Smooth muscle cell (in vitro differentiated cells): ENCODE data around the gene PRKRA. TPM values are rescaled to one million over a fixed set of nuclear protein-coding genes. Genes with fewer than 3 reads are reported as not detected.
"Not testable (repeated sequence)": the region's sequence is repeated elsewhere in the genome, so short reads cannot be mapped to it uniquely, and the experiment has no call there.

Source experiments
- DNase-seq: peaks from one replicate; lab custom pipeline; 2025; ENCODE audit not compliant: unreplicated experiment; lab: John Stamatoyannopoulos, UW
- H2AFZ ChIP-seq: fragments of 200-600 bp; sonication (generic); 2 replicates; pipeline ENCODE4 v1.6.0; 2016; ENCODE audit warnings: antibody characterized with exemption, low read depth, mild to moderate bottlenecking
- H3F3A ChIP-seq: fragments of 200-600 bp; sonication (generic); 2 replicates; pipeline ENCODE4 v1.6.0; 2017; ENCODE audit warnings: antibody characterized with exemption, low read depth
- H3K27ac ChIP-seq: fragments of 200-600 bp; sonication (generic); 2 replicates; pipeline ENCODE4 v1.5.1; 2016; ENCODE audit warnings: low read depth, mild to moderate bottlenecking
- H3K27me3 ChIP-seq: fragments of 200-600 bp; sonication (generic); 2 replicates; pipeline ENCODE4 v1.6.1; 2016; ENCODE audit warnings: low read depth, mild to moderate bottlenecking
- H3K36me3 ChIP-seq: fragments of 200-600 bp; sonication (generic); 2 replicates; pipeline ENCODE4 v1.5.1; 2016; ENCODE audit warnings: low read depth
- H3K4me1 ChIP-seq: fragments of 200-600 bp; sonication (generic); 2 replicates; pipeline ENCODE4 v1.5.1; 2016; ENCODE audit warnings: low read depth
- H3K4me2 ChIP-seq: fragments of 200-600 bp; sonication (generic); 2 replicates; pipeline ENCODE4 v1.6.0; 2016; ENCODE audit warnings: mild to moderate bottlenecking
- H3K4me3 ChIP-seq: fragments of 200-600 bp; sonication (generic); 2 replicates; pipeline ENCODE4 v1.5.1; 2016; ENCODE audit warnings: mild to moderate bottlenecking
- H3K79me2 ChIP-seq: fragments of 200-600 bp; sonication (generic); 2 replicates; pipeline ENCODE4 v1.6.0; 2016; ENCODE audit warnings: low read depth, mild to moderate bottlenecking
- H3K9ac ChIP-seq: fragments of 200-600 bp; sonication (generic); 2 replicates; pipeline ENCODE4 v1.6.0; 2016; ENCODE audit warnings: low read depth
- H3K9me3 ChIP-seq: fragments of 200-600 bp; sonication (generic); replicated peaks from 2 replicates; pipeline ENCODE4 v1.5.1; 2016; ENCODE audit warnings: low read depth
- H4K20me1 ChIP-seq: fragments of 200-600 bp; sonication (generic); 2 replicates; pipeline ENCODE4 v1.6.0; 2016; ENCODE audit warnings: low read depth
- WGBS: methylation state at CpG from one replicate; pipeline ENCODE4 v1.1.7; 2016; ENCODE audit warnings: low lambda C conversion rate; 5-methylcytosine and 5-hydroxymethylcytosine counted together
- polyA plus RNA-seq: library from polyadenylated mRNA; unstranded; fragments of >200 nt; fragmentation: Nextera tagmentation; extraction: Ambion mirVana; gene quantifications from 2 replicates; pipeline ENCODE4 v1.2.1, GENCODE V29; 2016
- total RNA-seq: library from RNA; depleted of rRNA; stranded (reverse); fragments of >200 nt; gene quantifications from 2 replicates; pipeline ENCODE4 v1.2.3, GENCODE V29; 2014
- TF ChIP-seq, protein P1 (sequence below): fragments of 200-600 bp; sonication (generic); IDR thresholded peaks from 2 replicates; pipeline ENCODE4 v1.5.1; 2017; ENCODE audit warnings: borderline replicate concordance, mild to moderate bottlenecking, antibody characterized with exemption; ENCODE audit not compliant: insufficient read depth, poor library complexity, severe bottlenecking

Gene PRKRA
- total and polyA plus RNA-seq, 2 experiments from 2014 or later = 48.8 to 57.5 TPM

DNA sequence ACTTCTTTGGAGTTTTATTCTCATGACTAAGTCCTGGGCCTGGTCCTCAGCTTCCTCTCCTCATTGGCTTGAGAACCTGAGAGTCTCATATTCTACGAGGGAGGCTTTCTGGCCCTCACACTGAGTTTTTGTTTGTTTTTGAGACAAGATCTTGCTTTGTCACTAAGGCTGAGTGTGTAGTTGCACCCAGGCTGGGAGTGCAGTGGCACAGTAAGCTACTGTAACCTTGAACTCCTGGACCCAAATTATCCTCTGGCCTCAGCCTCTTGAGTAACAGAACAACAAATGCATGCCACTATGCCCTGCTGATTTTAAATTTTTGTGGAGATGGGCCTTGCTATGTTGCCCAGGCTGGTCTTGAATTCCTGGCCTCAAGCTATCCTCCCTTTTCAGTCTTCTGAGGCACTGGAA lies 22.6 kb downstream of the PRKRA start:
- Histone ChIP-seq H3K27ac (no peak overlapping the region), H3F3A (no peaks in the 10 kb centered on the region), H2AFZ (no peak overlapping the region), H3K4me3 (no peak overlapping the region), H3K9me3 (no peaks in the 10 kb centered on the region), H3K36me3 (peaks cover 6% of the 10 kb centered on the region), H4K20me1 (no peaks in the 10 kb centered on the region), H3K27me3 (no peaks in the 10 kb centered on the region), H3K4me1 (no peaks in the 10 kb centered on the region), H3K9ac (no peak overlapping the region), H3K79me2 (peaks cover 7% of the 10 kb centered on the region), H3K4me2 (no peak overlapping the region)
- WGBS = 95% methylated on average over 1 of the region's 1 CpG
- no peak for DNase-seq
- TF ChIP-seq, protein P1, sequence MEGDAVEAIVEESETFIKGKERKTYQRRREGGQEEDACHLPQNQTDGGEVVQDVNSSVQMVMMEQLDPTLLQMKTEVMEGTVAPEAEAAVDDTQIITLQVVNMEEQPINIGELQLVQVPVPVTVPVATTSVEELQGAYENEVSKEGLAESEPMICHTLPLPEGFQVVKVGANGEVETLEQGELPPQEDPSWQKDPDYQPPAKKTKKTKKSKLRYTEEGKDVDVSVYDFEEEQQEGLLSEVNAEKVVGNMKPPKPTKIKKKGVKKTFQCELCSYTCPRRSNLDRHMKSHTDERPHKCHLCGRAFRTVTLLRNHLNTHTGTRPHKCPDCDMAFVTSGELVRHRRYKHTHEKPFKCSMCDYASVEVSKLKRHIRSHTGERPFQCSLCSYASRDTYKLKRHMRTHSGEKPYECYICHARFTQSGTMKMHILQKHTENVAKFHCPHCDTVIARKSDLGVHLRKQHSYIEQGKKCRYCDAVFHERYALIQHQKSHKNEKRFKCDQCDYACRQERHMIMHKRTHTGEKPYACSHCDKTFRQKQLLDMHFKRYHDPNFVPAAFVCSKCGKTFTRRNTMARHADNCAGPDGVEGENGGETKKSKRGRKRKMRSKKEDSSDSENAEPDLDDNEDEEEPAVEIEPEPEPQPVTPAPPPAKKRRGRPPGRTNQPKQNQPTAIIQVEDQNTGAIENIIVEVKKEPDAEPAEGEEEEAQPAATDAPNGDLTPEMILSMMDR = no peak

DNA sequence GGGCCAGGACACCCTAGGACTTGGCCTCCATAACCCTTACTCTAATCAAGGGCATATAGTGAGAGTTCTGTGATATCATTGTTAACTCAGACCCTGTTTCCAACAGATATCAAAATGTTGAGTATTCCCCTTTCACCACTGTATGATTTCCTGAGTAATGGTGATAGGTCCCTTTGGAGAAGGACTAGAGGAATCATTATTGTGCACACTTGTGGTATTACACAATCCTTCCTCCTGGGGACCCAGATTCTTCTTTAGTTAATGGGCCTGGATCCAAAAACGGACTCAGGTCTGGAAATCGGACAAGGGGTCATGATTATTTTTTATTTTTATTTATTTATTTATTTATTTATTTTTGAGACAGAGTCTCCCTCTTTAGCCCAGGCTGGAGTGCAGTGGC lies 23.5 kb downstream of the PRKRA start:
- TF ChIP-seq, protein P1 = no peak
- no peak overlapping the region for H3K9ac ChIP-seq
- DNase-seq = no peak
- no peak overlapping the region for H3K27ac ChIP-seq
- peaks cover 11% of the 10 kb centered on the region for H3K79me2 ChIP-seq
- H3K4me3 ChIP-seq = no peak overlapping the region
- no peak overlapping the region for H3K4me2 ChIP-seq
- no peaks in the 10 kb centered on the region for H3K9me3 ChIP-seq
- no peaks in the 10 kb centered on the region for H3K4me1 ChIP-seq
- no peak overlapping the region for H2AFZ ChIP-seq
- no peaks in the 10 kb centered on the region for H3F3A ChIP-seq
- 100% methylated on average over 2 of the region's 2 CpGs for WGBS
- no peaks in the 10 kb centered on the region for H3K27me3 ChIP-seq
- H4K20me1 ChIP-seq = no peaks in the 10 kb centered on the region
- no peaks in the 10 kb centered on the region for H3K36me3 ChIP-seq

DNA sequence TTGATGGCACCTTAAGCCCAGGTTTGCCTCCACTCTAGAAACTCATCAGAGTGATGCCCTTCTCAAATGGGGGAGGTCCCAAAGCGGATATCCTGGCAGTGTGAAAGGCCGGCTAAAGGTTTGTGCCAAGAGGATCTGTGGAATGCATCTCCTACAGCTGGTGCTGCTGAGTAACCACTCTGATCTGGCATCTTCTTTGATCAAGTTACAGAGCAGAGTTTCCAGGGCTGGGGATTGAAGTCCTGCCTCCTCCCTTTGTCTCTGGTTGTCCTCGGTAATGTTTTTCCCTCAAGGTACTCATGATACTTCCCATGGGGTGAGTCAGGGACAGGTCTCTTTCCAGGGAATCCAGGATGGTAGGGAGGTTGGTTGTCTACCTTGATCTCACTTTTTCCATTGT lies 24.6 kb downstream of the PRKRA start:
- Histone ChIP-seq H3K36me3 (no peaks in the 10 kb centered on the region), H3K4me1 (no peaks in the 10 kb centered on the region), H3F3A (no peaks in the 10 kb centered on the region), H3K9me3 (no peaks in the 10 kb centered on the region), H2AFZ (no peak overlapping the region), H3K79me2 (peaks cover 11% of the 10 kb centered on the region), H3K4me2 (no peak overlapping the region), H3K9ac (no peak overlapping the region), H3K27ac (no peak overlapping the region), H4K20me1 (no peaks in the 10 kb centered on the region), H3K27me3 (no peaks in the 10 kb centered on the region), H3K4me3 (no peak overlapping the region)
- TF ChIP-seq, protein P1 = no peak
- 86% methylated on average over 3 of the region's 3 CpGs for WGBS
- DNase-seq = no peak

DNA sequence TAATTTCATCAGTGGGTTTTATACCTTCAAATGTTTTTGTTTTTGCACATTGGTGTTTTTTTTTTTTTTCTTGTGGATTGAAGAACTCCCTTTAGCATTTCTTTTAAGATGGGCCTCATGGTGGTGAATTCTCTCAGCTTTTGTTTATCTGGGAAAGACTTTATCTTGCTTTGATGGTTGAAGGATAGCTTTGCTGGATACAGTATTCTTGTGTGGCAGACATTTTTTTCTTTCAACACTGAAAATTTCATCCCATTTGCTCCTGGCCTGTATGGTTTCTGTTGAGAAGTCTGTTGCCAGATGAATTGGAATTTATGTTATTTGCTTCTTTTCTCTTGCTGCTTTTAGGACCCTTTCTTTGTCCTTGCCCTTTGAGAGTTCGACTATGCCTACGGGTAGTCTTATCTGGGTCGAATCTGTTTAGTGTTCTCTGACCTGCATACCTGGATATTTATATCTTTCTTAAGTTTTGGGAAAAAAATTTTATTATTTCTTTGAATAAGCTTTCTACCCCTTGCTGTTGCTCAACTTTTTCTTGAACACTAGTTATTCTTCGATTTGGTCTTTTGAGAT lies 25.6 kb downstream of the PRKRA start:
- TF ChIP-seq, protein P1 = no peak
- Histone ChIP-seq H3K27ac (no peak overlapping the region), H3K36me3 (no peaks in the 10 kb centered on the region), H4K20me1 (no peaks in the 10 kb centered on the region), H3K4me3 (no peak overlapping the region), H3K27me3 (no peaks in the 10 kb centered on the region), H3K9ac (no peak overlapping the region), H3K4me1 (no peaks in the 10 kb centered on the region), H3K9me3 (no peaks in the 10 kb centered on the region), H3F3A (no peaks in the 10 kb centered on the region), H3K79me2 (peaks cover 11% of the 10 kb centered on the region), H2AFZ (no peak overlapping the region), H3K4me2 (no peak overlapping the region)
- no peak for DNase-seq
- WGBS = 98% methylated on average over 4 of the region's 4 CpGs

DNA sequence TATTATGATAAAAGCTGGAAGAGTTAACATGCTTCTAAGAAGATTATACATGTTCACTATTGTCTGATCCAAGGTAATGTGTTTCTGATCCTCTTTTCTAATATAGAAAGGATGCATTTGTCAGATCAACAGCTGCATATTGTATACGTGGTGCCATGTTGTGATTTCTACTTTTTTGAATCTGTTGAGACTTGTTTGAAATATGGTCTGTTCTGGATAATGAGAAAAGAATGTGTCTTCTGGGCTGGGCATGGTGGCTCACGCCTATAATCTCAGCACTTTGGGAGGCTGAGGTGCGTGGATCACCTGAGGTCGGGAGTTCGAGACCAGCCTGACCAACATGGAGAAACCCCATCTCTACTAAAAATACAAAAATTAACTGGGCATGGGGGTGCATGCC lies 27.2 kb downstream of the PRKRA start:
- not testable (repeated sequence) for H3F3A ChIP-seq, H3K27me3 ChIP-seq, H3K4me3 ChIP-seq, H4K20me1 ChIP-seq, H3K4me1 ChIP-seq, H3K9ac ChIP-seq, H3K27ac ChIP-seq, H3K4me2 ChIP-seq, H3K9me3 ChIP-seq, H2AFZ ChIP-seq, H3K36me3 ChIP-seq, DNase-seq
- WGBS = 98% methylated on average over 5 of the region's 5 CpGs
- H3K79me2 ChIP-seq = peaks cover 14% of the 10 kb centered on the region
